SH-SY5Y (cell line): ENCODE measurements around the gene MSMP.

Experiments
- GATA2 ChIP-seq: IDR thresholded peaks from 2 replicates; pipeline ENCODE4 v1.6.1; 2011; ENCODE audit warnings: mild to moderate bottlenecking, low read depth, low read length
- GATA3 ChIP-seq: IDR thresholded peaks from 2 replicates; pipeline ENCODE4 v1.6.1; 2011; ENCODE audit warnings: low read depth, mild to moderate bottlenecking, low read length, moderate library complexity

- TF ChIP-seq GATA2 (no peak), GATA3 (no peak)
Observed at GRCh38 chr9:35757892-35758275, 3.8 kb upstream of the MSMP start.
